Measurements from ENCODE around the gene ASB6. TPM values are rescaled to one million over a fixed set of nuclear protein-coding genes. Genes with fewer than 3 reads are reported as not detected.
"Not testable (repeated sequence)": the region's sequence is repeated elsewhere in the genome, so short reads cannot be mapped to it uniquely, and the experiment has no call there.

ASB6 gene
- total RNA-seq, 1 donor from 2014 or later: 17.4 TPM

DNA sequence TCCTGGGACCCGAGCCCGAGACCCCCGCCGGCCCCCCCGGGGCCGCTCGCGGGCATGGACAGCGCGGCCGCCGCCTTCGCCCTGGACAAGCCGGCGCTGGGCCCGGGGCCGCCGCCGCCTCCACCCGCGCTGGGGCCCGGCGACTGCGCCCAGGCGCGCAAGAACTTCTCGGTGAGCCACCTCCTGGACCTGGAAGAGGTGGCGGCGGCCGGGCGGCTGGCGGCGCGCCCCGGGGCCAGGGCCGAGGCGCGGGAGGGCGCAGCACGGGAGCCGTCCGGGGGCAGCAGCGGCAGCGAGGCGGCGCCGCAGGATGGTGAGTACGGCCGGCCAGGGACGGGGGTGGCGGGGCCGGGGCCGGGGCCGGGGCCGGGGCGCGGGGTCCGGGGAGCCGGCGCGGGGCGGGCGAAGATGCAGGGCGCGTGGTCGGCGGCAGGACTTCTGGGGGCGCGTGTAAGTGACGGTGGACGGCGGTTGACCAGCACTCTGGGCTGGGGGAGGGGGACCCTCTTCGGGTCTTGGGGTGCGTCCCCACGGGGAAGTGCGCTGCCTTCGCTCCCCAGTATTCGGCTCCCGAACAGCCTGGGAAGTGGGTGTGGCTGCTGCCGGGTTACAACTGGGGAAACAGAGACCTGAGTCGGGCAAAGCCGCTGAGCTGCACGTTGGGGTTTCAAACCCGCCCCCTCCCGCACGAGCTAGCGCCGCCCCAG is 24.0 kb upstream of the ASB6 start:
- Mint-ChIP-seq H3K27me3 (ENCODE audit: low read depth) (peaks cover 2% of the 10 kb centered on the region), H3K4me1 (ENCODE audit: low read depth) (peaks cover 16% of the 10 kb centered on the region), H3K27ac (ENCODE audit: unreplicated experiment) (no peak overlapping the region), H3K4me3 (ENCODE audit: unreplicated experiment) (peak overlapping the region; percentile 47), H3K9me3 (ENCODE audit: low read depth) (no peaks in the 10 kb centered on the region), H3K36me3 (ENCODE audit: low read depth) (no peaks in the 10 kb centered on the region)
- TF ChIP-seq, protein P1, sequence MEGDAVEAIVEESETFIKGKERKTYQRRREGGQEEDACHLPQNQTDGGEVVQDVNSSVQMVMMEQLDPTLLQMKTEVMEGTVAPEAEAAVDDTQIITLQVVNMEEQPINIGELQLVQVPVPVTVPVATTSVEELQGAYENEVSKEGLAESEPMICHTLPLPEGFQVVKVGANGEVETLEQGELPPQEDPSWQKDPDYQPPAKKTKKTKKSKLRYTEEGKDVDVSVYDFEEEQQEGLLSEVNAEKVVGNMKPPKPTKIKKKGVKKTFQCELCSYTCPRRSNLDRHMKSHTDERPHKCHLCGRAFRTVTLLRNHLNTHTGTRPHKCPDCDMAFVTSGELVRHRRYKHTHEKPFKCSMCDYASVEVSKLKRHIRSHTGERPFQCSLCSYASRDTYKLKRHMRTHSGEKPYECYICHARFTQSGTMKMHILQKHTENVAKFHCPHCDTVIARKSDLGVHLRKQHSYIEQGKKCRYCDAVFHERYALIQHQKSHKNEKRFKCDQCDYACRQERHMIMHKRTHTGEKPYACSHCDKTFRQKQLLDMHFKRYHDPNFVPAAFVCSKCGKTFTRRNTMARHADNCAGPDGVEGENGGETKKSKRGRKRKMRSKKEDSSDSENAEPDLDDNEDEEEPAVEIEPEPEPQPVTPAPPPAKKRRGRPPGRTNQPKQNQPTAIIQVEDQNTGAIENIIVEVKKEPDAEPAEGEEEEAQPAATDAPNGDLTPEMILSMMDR (IDR thresholded peaks at IDR 0.05): no peak
- no peak for DNase-seq (ENCODE audit: low spot score)

DNA sequence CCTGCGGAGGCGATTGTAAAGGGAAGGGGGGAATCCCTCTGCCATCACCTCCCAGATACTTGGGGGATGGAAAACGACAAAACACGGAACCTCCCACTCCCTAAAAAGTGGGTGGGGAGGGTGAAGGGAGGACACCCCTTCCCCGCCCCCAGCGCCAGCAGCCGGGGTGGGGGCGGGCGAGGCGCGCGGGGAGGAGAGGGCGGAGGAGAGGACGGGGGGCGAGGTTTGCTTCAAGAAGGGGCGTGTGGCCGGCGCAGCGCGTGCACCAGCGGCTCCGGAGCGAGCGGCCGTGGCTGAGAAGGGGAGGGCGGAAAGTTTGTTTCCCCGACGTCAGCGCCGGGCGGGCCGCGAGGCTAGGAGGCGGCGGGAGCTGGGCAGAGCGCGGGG is 23.4 kb upstream of the ASB6 start, which contains the start of gene PRRX2:
Gene PRRX2, plus strand, starts transcription at position 259 of the 387 bp plus-strand sequence. CDS start 221 bp downstream, outside the sequence.
- Mint-ChIP-seq H3K4me1 (ENCODE audit: low read depth) (peaks cover 16% of the 10 kb centered on the region), H3K4me3 (ENCODE audit: unreplicated experiment) (peak within 1 kb of the TSS; percentile 53), H3K27ac (ENCODE audit: unreplicated experiment) (no peak within 1 kb of the TSS), H3K36me3 (ENCODE audit: low read depth) (no peaks in the 10 kb centered on the region), H3K27me3 (ENCODE audit: low read depth) (peaks cover 2% of the 10 kb centered on the region), H3K9me3 (ENCODE audit: low read depth) (no peaks in the 10 kb centered on the region)
- DNase-seq (ENCODE audit: low spot score): no peak
- TF ChIP-seq, protein P1 (IDR thresholded peaks at IDR 0.05): no peak

DNA sequence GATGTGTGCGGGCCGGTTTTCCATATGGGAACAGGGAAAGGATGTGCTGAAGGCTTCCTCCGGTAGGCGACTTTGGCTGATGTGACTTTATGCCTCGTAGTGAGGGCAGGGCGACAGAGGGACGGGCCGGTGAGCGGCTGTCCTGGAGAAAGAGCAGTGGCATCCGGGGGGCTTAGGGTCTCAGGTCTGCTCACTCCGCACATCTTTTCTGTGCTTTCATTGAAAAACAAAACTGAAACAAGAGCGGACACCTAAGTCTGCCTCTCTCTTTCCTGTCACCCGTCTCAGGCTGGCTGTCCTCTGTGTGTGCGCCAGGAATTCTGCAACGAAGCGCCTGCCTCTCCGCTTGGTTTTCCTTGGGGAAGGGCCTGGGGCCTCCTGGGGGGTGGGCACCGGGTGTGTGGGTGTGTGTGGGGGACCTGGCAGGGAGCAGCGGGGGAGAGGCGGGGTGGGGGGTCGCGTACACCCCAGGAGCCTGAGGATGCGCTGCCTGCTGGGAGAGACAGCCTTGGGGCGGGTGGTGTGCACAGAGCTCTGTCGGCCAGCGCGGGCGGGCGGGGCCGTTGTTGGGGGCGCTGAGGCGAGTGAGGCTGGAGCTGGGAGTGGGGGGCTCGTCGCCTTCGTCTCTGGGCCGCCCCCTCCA is 22.9 kb upstream of the ASB6 start:
- peaks cover 2% of the 10 kb centered on the region for H3K27me3 Mint-ChIP-seq (ENCODE audit: low read depth)
- TF ChIP-seq, protein P1 (IDR thresholded peaks at IDR 0.05): no peak
- H3K4me1 Mint-ChIP-seq (ENCODE audit: low read depth): peaks cover 14% of the 10 kb centered on the region
- H3K36me3 Mint-ChIP-seq (ENCODE audit: low read depth): no peaks in the 10 kb centered on the region
- no peaks in the 10 kb centered on the region for H3K9me3 Mint-ChIP-seq (ENCODE audit: low read depth)
- DNase-seq (ENCODE audit: low spot score): no peak
- peak overlapping the region; percentile 53 for H3K4me3 Mint-ChIP-seq (ENCODE audit: unreplicated experiment)
- no peak overlapping the region for H3K27ac Mint-ChIP-seq (ENCODE audit: unreplicated experiment)

DNA sequence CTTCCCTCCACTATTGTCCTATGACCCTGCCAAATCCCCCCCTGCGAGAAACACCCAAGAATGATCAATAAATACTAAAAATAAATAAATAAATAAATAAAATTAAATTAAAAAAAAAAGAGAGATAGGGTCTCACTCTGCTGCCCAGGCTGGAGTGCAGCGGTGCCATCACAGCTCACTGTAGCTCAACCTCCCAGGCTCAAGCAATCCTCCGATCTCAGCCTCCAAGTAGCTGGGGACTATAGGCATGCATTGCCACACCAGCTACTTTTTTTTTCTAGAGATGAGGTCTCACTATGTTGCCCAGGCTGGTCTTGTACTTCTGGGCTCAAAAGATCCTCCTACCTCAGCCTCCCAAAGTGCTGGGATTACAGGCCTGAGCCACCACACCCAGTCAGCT is 20.3 kb upstream of the ASB6 start:
- H3K9me3 Mint-ChIP-seq (ENCODE audit: low read depth); DNase-seq (ENCODE audit: low spot score); H3K27ac Mint-ChIP-seq (ENCODE audit: unreplicated experiment); H3K27me3 Mint-ChIP-seq (ENCODE audit: low read depth); H3K4me1 Mint-ChIP-seq (ENCODE audit: low read depth); H3K4me3 Mint-ChIP-seq (ENCODE audit: unreplicated experiment); H3K36me3 Mint-ChIP-seq (ENCODE audit: low read depth): not testable (repeated sequence)

DNA sequence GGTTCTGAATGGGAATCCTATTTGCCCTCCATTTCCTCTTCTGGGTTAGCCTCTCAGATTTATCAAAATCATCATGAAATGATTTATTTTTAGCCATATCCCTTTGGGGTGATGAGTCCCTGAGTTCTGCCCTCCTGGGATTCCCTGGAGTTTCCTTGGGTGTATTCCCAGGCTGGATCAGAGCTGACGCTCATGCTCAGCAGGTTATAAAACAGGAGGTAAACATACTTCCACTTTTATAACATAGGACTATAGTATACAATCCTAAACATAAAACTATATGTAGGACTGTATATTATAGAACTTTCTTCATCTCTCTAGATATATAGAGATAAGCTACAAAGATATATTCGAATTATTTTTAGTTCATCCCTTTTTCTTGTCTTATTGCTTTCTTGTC is 19.1 kb upstream of the ASB6 start:
- TF ChIP-seq, protein P1 (IDR thresholded peaks at IDR 0.05): no peak
- Mint-ChIP-seq H3K27ac (ENCODE audit: unreplicated experiment) (no peak overlapping the region), H3K36me3 (ENCODE audit: low read depth) (no peaks in the 10 kb centered on the region), H3K4me3 (ENCODE audit: unreplicated experiment) (no peak overlapping the region), H3K27me3 (ENCODE audit: low read depth) (peaks cover 2% of the 10 kb centered on the region), H3K9me3 (ENCODE audit: low read depth) (no peaks in the 10 kb centered on the region), H3K4me1 (ENCODE audit: low read depth) (peaks cover 12% of the 10 kb centered on the region)
- DNase-seq (ENCODE audit: low spot score): no peak
